ENCODE results near the gene KLC3. TPM values are rescaled to one million over a fixed set of nuclear protein-coding genes. Genes with fewer than 3 reads are reported as not detected.

KLC3 gene
- total RNA-seq, 6 experiments from 2014 or later = 0.22 to 0.26 TPM; not detected in 4

DNA sequence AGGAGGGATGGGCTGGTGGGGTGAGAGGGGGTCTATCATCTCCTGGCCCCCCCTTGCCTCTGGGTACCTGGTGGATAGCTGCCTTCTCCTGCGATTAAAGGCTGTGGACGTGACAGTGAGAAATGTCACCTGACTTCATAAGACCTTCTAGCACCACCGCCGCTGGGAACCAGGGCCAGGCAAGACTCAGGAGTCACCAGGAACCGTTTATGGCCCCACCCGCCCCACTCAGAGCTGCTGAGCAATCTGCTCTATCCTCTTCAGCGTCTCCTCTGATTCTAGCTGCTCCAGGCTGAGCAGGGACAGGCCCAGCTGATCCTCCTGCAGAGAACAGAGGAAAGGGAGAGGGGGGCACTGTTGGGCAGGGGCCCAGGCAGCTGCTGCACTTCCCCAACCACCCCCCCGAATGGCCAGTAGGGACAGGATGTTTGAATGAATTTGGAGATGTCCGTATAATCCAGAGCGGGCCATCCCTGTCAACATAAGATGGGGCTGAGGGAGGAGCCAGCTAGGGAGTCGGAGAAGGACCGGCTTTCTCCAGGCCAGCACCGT, 10.9 kb downstream of the KLC3 start:
- TF ChIP-seq POLR2A (IDR thresholded peaks at IDR 0.05) = no peak
- TF ChIP-seq, protein P1, sequence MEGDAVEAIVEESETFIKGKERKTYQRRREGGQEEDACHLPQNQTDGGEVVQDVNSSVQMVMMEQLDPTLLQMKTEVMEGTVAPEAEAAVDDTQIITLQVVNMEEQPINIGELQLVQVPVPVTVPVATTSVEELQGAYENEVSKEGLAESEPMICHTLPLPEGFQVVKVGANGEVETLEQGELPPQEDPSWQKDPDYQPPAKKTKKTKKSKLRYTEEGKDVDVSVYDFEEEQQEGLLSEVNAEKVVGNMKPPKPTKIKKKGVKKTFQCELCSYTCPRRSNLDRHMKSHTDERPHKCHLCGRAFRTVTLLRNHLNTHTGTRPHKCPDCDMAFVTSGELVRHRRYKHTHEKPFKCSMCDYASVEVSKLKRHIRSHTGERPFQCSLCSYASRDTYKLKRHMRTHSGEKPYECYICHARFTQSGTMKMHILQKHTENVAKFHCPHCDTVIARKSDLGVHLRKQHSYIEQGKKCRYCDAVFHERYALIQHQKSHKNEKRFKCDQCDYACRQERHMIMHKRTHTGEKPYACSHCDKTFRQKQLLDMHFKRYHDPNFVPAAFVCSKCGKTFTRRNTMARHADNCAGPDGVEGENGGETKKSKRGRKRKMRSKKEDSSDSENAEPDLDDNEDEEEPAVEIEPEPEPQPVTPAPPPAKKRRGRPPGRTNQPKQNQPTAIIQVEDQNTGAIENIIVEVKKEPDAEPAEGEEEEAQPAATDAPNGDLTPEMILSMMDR (IDR thresholded peaks at IDR 0.05) = no peak
- ATAC-seq = no peak
- Histone ChIP-seq H3K9me3 (no peaks in the 10 kb centered on the region), H3K4me3 (no peak overlapping the region), H3K27ac (no peak overlapping the region), H3K36me3 (peaks cover 0 to 6% (median 0%) of the 10 kb centered on the region in 4 donors), H3K4me1 (no peaks in the 10 kb centered on the region), H3K27me3 (no peaks in the 10 kb centered on the region)
- DNase-seq = no peak
- WGBS (ENCODE audit: insufficient coverage, low coverage, low lambda C conversion rate, missing lambda C conversion rate) = 78% methylated on average over 6 of the region's 13 CpGs
- intact Hi-C loops (cut with DNase I) = no loop called here

DNA sequence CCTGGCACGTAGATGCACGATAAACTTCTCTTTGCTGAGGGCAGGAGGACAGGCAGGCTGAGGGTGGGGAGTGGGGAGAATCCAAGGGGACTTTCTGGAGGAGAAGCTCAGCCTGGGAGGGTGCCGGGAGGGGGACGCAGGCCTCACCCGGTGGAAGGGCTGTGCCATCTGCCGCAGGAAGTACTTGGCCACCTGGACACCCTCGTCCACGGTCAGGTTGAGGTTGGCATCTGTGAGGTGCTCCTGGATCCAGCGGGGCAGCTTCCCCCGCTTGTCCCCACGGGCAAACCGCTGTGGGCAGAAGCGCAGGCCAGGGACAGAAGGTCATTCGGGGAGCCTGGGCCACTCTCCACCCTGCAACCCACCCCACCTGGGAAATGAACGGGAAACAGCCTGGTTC, 11.5 kb downstream of the KLC3 start:
- Histone ChIP-seq H3K27ac (no peak overlapping the region), H3K4me3 (no peak overlapping the region), H3K9me3 (no peaks in the 10 kb centered on the region), H3K4me1 (no peaks in the 10 kb centered on the region), H3K36me3 (peaks cover 0 to 6% (median 0%) of the 10 kb centered on the region in 4 donors), H3K27me3 (no peaks in the 10 kb centered on the region)
- TF ChIP-seq, protein P1 (IDR thresholded peaks at IDR 0.05) = no peak
- no peak for TF ChIP-seq POLR2A (IDR thresholded peaks at IDR 0.05)
- ATAC-seq (no peak), DNase-seq (no peak)
- intact Hi-C loops (cut with DNase I) = no loop called here
- 90% methylated on average over 2 of the region's 15 CpGs for WGBS (ENCODE audit: insufficient coverage, low coverage, low lambda C conversion rate, missing lambda C conversion rate)

DNA sequence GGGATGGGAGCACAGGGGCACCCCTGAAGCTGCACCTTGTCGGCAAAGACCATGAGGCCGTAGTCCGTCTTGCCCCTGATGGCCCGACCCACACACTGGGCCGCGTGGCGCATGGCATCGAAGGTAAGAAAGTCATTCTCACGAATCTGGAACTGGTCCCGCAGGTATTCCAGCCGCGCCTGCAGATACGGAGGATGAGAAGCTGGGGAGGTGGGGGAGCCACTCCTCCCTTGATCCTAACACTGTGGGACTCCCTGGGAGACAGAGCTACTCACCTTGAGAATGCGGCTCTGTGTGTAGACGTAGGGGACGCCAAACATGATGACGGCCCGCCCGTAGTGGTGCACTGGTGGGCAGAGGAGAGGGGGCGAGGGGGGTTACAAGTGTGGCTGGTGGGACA, 11.9 kb downstream of the KLC3 start:
- Histone ChIP-seq H3K9me3 (no peaks in the 10 kb centered on the region), H3K4me3 (no peak overlapping the region), H3K27ac (no peak overlapping the region), H3K36me3 (peaks cover 0 to 6% (median 0%) of the 10 kb centered on the region in 4 donors), H3K4me1 (no peaks in the 10 kb centered on the region), H3K27me3 (no peaks in the 10 kb centered on the region)
- WGBS (ENCODE audit: insufficient coverage, low coverage, low lambda C conversion rate, missing lambda C conversion rate) = 89% methylated on average over 6 of the region's 20 CpGs
- intact Hi-C loops (cut with DNase I) = no loop called here
- DNase-seq (no peak), ATAC-seq (no peak)
- TF ChIP-seq, protein P1 (IDR thresholded peaks at IDR 0.05) = no peak
- no peak for TF ChIP-seq POLR2A (IDR thresholded peaks at IDR 0.05)

DNA sequence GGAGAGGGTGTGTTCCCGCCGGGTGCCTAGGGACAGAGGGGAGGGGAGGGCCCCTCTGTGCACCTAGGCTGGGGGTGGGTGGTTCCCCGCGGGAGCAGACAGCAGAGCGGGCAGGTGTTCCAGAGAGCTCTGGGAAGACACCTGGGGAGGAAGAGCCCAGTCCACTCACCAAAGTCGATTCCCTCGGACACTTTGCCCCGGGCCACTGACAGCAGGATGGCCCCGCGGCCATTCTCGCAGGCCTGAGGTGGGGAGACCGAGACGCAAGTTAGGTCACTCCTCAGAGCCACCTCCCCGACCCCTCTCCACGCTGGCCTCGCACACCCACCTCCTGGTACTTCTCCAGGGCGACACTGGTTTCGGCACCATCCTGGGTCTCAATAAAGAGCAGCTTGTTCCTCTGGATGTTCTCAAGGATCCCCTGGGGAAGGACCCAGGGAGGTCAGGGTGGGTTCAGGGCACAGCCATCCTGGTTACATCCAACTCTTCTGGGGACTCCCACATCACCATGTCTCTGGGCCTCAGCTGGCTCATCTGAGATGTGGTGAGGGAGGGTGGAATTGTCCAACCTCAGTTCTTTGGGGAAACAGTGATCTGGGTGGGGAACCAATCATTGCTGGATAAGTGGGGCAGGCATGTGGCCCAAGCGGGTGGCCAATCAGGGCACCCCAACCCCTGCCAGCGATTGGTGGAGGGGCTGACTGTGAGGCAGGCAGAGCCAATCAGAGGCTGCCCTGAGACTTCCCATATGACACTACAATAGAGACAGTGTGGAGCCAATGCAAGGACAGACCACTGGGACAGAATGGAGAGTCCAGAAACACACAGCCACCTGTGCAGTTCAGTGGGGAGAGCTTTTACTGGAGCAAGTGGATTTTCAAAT, 12.6 kb downstream of the KLC3 start:
- peaks cover 0 to 6% (median 0%) of the 10 kb centered on the region in 4 donors for H3K36me3 ChIP-seq
- no peaks in the 10 kb centered on the region for H3K9me3 ChIP-seq
- intact Hi-C loops (cut with DNase I) = no loop called here
- ATAC-seq (no peak), DNase-seq (no peak)
- H3K27me3 ChIP-seq = no peaks in the 10 kb centered on the region
- 77% methylated on average over 2 of the region's 20 CpGs for WGBS (ENCODE audit: insufficient coverage, low coverage, low lambda C conversion rate, missing lambda C conversion rate)
- TF ChIP-seq, protein P1 (IDR thresholded peaks at IDR 0.05) = no peak
- TF ChIP-seq POLR2A (IDR thresholded peaks at IDR 0.05) = no peak
- no peak overlapping the region for H3K4me3 ChIP-seq
- H3K27ac ChIP-seq = no peak overlapping the region
- no peaks in the 10 kb centered on the region for H3K4me1 ChIP-seq
